ENCODE data around the gene ALDH1L2. TPM values are rescaled to one million over a fixed set of nuclear protein-coding genes. Genes with fewer than 3 reads are reported as not detected.

The ALDH1L2 gene
- total RNA-seq, 1 donor from 2014 or later, result 158 TPM

- H3K9me3 Mint-ChIP-seq (ENCODE audit: low read depth), result no peaks in the 10 kb centered on the region
- H3K27ac Mint-ChIP-seq (ENCODE audit: unreplicated experiment), result no peak overlapping the region
- no peak for DNase-seq (ENCODE audit: low spot score)
These were observed 63.9 kb downstream of the ALDH1L2 start for GRCh38 chr12:105020241-105020962.

GRCh38 chr12:105018776-105019175 is 65.5 kb downstream of the ALDH1L2 start:
- DNase-seq (ENCODE audit: low spot score), result no peak

More at GRCh38 chr12:105020241-105020962, 63.9 kb downstream of the ALDH1L2 start:
- Mint-ChIP-seq H3K36me3 (ENCODE audit: low read depth) (peaks cover 34% of the 10 kb centered on the region), H3K4me1 (ENCODE audit: low read depth) (peaks cover 7% of the 10 kb centered on the region), H3K27me3 (ENCODE audit: low read depth) (no peaks in the 10 kb centered on the region), H3K4me3 (ENCODE audit: unreplicated experiment) (no peak overlapping the region)
- TF ChIP-seq CTCF (IDR thresholded peaks at IDR 0.05), result no peak

GRCh38 chr12:105018012-105018411 is 66.2 kb downstream of the ALDH1L2 start:
- Mint-ChIP-seq H3K4me1 (ENCODE audit: low read depth) (no peaks in the 10 kb centered on the region), H3K27me3 (ENCODE audit: low read depth) (no peaks in the 10 kb centered on the region), H3K9me3 (ENCODE audit: low read depth) (peaks cover 5% of the 10 kb centered on the region), H3K4me3 (ENCODE audit: unreplicated experiment) (no peak overlapping the region), H3K36me3 (ENCODE audit: low read depth) (peaks cover 34% of the 10 kb centered on the region), H3K27ac (ENCODE audit: unreplicated experiment) (no peak overlapping the region)
- no peak for TF ChIP-seq CTCF (IDR thresholded peaks at IDR 0.05)
- DNase-seq (ENCODE audit: low spot score), result no peak

More at GRCh38 chr12:105018776-105019175, 65.5 kb downstream of the ALDH1L2 start:
- TF ChIP-seq CTCF (IDR thresholded peaks at IDR 0.05), result no peak
- H3K4me1 Mint-ChIP-seq (ENCODE audit: low read depth), result no peaks in the 10 kb centered on the region
- H3K36me3 Mint-ChIP-seq (ENCODE audit: low read depth), result peaks cover 35% of the 10 kb centered on the region
- H3K27ac Mint-ChIP-seq (ENCODE audit: unreplicated experiment), result peak overlapping the region; percentile 45
- H3K4me3 Mint-ChIP-seq (ENCODE audit: unreplicated experiment), result no peak overlapping the region
- peaks cover 3% of the 10 kb centered on the region for H3K9me3 Mint-ChIP-seq (ENCODE audit: low read depth)
- no peaks in the 10 kb centered on the region for H3K27me3 Mint-ChIP-seq (ENCODE audit: low read depth)

- H3K27ac Mint-ChIP-seq (ENCODE audit: unreplicated experiment), result no peak overlapping the region
- H3K36me3 Mint-ChIP-seq (ENCODE audit: low read depth), result peaks cover 46% of the 10 kb centered on the region
- no peak overlapping the region for H3K4me3 Mint-ChIP-seq (ENCODE audit: unreplicated experiment)
- H3K4me1 Mint-ChIP-seq (ENCODE audit: low read depth), result no peaks in the 10 kb centered on the region
- DNase-seq (ENCODE audit: low spot score), result no peak
- peaks cover 26% of the 10 kb centered on the region for H3K9me3 Mint-ChIP-seq (ENCODE audit: low read depth)
- H3K27me3 Mint-ChIP-seq (ENCODE audit: low read depth), result no peaks in the 10 kb centered on the region
- TF ChIP-seq CTCF (IDR thresholded peaks at IDR 0.05), result no peak
These were observed 68.7 kb downstream of the ALDH1L2 start for GRCh38 chr12:105015543-105015942.

- TF ChIP-seq CTCF (IDR thresholded peaks at IDR 0.05), result no peak
- Mint-ChIP-seq H3K27me3 (ENCODE audit: low read depth) (no peaks in the 10 kb centered on the region), H3K4me1 (ENCODE audit: low read depth) (no peaks in the 10 kb centered on the region), H3K36me3 (ENCODE audit: low read depth) (peaks cover 51% of the 10 kb centered on the region), H3K9me3 (ENCODE audit: low read depth) (peaks cover 36% of the 10 kb centered on the region), H3K4me3 (ENCODE audit: unreplicated experiment) (no peak overlapping the region), H3K27ac (ENCODE audit: unreplicated experiment) (no peak overlapping the region)
- no peak for DNase-seq (ENCODE audit: low spot score)
These were observed 69.7 kb downstream of the ALDH1L2 start for GRCh38 chr12:105014603-105015002.
